Ishikawa (cell line): Measurements from ENCODE around the gene ZNF132.

Experiments used
- EP300 ChIP-seq: IDR thresholded peaks from 2 replicates; pipeline ENCODE4 v1.6.1; 2012; ENCODE audit warnings: borderline replicate concordance
- NFIC ChIP-seq: IDR thresholded peaks from 2 replicates; pipeline ENCODE4 v1.6.1; 2012
- TAF1 ChIP-seq: IDR thresholded peaks from 2 replicates; pipeline ENCODE4 v1.6.1; 2012; ENCODE audit warnings: low read depth, mild to moderate bottlenecking
- TF ChIP-seq, protein P1 (sequence below): IDR thresholded peaks from 2 replicates; pipeline ENCODE4 v1.6.1; 2012

DNA sequence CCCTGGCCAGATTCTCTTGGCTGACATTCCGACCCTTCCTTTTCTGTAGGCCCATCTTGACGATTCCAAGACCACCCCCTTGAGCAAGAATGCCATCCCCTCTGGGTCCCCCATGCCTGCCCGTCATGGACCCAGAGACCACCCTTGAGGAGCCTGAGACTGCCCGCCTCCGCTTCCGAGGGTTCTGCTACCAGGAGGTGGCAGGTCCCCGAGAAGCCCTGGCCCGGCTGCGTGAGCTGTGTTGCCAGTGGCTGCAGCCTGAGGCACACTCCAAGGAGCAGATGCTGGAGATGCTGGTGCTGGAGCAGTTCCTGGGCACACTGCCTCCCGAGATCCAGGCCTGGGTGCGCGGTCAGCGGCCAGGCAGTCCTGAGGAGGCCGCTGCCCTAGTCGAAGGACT is 37.2 kb upstream of the ZNF132 start:
- TF ChIP-seq TAF1, result no peak
- no peak for TF ChIP-seq EP300
- TF ChIP-seq, protein P1, sequence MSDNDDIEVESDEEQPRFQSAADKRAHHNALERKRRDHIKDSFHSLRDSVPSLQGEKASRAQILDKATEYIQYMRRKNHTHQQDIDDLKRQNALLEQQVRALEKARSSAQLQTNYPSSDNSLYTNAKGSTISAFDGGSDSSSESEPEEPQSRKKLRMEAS, result no peak
- no peak for TF ChIP-seq NFIC
